Measurements from ENCODE around the gene KIF4A. TPM values are rescaled to one million over a fixed set of nuclear protein-coding genes. Genes with fewer than 3 reads are reported as not detected.

The KIF4A gene
- total RNA-seq, 4 donors from 2014 or later, result under 0.01 to 11.1 TPM; not detected in 2

DNA sequence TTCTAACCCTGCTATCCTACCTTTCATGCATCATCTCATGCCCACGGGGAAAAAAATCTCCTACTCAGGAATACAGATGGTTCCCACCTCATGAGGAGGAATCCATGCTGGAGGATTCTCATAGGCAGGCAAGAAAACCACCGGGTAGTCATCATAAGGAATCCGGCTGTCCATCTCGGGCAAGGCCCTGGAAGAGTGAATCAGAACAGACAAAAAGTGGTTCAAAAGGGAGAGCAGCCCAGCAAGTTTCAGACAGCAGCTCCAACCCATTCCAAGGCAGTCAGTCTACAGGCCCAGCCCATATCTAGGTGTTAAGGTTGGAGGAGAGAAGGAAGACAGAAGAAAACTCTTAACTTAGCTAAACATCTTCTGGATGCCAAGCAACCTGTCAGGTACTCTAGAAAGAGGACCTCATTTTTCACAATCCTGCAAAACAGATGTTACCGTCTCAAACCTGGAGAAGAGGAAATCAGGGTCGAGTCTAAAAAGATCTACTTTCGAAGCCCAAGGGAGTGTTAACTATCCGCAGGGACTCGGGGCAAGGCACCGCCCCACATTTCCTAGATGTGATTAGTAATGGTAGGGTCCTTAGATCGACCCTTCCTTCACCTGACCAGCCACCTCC lies 624 bp upstream of the KIF4A start:
- Histone ChIP-seq H3K36me3 (no peaks in the 10 kb centered on the region), H3K27me3 (no peaks in the 10 kb centered on the region), H3K27ac (peak overlapping the region; percentile 62 to 67), H3K9me3 (no peaks in the 10 kb centered on the region), H3K4me1 (no peaks in the 10 kb centered on the region), H3K4me3 (peak overlapping the region; percentile 35 to 41)
- DNase-seq, result no peak
- TF ChIP-seq POLR2A (IDR thresholded peaks at IDR 0.05), result no peak
- no peak for TF ChIP-seq CTCF (IDR thresholded peaks at IDR 0.05)
- intact Hi-C loops (cut with DNase I; ENCODE audit: low total_unique reads), result no loop called here

- H3K4me1 ChIP-seq, result no peaks in the 10 kb centered on the region
- no peaks in the 10 kb centered on the region for H3K27me3 ChIP-seq
- intact Hi-C loops (cut with DNase I; ENCODE audit: low total_unique reads), result no loop called here
- H3K36me3 ChIP-seq, result no peaks in the 10 kb centered on the region
- DNase-seq, result no peak
- TF ChIP-seq CTCF (IDR thresholded peaks at IDR 0.05) (no peak), POLR2A (IDR thresholded peaks at IDR 0.05) (no peak)
- no peak overlapping the region for H3K27ac ChIP-seq
- no peak overlapping the region for H3K4me3 ChIP-seq
- no peaks in the 10 kb centered on the region for H3K9me3 ChIP-seq
Measured at GRCh38 chrX:70292788-70293187, 2.9 kb downstream of the KIF4A start.

GRCh38 chrX:70293621-70294020 lies 3.7 kb downstream of the KIF4A start:
- no peak overlapping the region for H3K4me3 ChIP-seq
- intact Hi-C loops (cut with DNase I; ENCODE audit: low total_unique reads), result no loop called here
- H3K27ac ChIP-seq, result no peak overlapping the region

GRCh38 chrX:70301716-70302115 lies 11.8 kb downstream of the KIF4A start:
- intact Hi-C loops (cut with DNase I; ENCODE audit: low total_unique reads), result no loop called here
- no peak for DNase-seq
- H3K4me1 ChIP-seq, result no peaks in the 10 kb centered on the region
- no peaks in the 10 kb centered on the region for H3K9me3 ChIP-seq
- TF ChIP-seq POLR2A (IDR thresholded peaks at IDR 0.05) (no peak), CTCF (IDR thresholded peaks at IDR 0.05) (no peak)
- no peak overlapping the region for H3K4me3 ChIP-seq
- no peaks in the 10 kb centered on the region for H3K27me3 ChIP-seq
- no peak overlapping the region for H3K27ac ChIP-seq
- no peaks in the 10 kb centered on the region for H3K36me3 ChIP-seq

More at GRCh38 chrX:70293621-70294020, 3.7 kb downstream of the KIF4A start:
- no peaks in the 10 kb centered on the region for H3K4me1 ChIP-seq
- no peaks in the 10 kb centered on the region for H3K36me3 ChIP-seq
- DNase-seq, result no peak
- H3K9me3 ChIP-seq, result no peaks in the 10 kb centered on the region
- TF ChIP-seq CTCF (IDR thresholded peaks at IDR 0.05) (no peak), POLR2A (IDR thresholded peaks at IDR 0.05) (no peak)
- H3K27me3 ChIP-seq, result no peaks in the 10 kb centered on the region

DNA sequence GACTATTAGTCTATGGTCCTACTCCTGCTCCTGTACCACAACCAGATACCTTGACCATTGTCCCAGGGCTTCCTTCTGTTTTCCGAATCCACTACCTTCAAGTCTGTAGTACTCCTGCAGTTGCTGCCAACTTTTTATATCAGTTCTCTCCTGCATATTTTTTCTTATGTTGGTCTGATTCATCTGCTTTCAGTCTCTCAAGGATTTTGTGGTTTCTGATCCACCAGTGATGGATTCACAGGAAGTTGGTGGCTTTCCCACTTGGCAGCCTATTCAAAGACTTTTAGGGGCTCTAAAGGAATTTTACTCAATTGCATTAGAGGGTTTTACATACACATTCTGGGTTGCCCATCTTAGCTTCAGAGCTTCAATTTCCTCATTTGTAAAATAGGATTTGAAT lies 23.6 kb downstream of the KIF4A start:
- no peak for DNase-seq
- H3K27ac ChIP-seq, result no peak overlapping the region
- H3K9me3 ChIP-seq, result no peaks in the 10 kb centered on the region
- intact Hi-C loops (cut with DNase I; ENCODE audit: low total_unique reads), result no loop called here
- H3K36me3 ChIP-seq, result no peaks in the 10 kb centered on the region
- H3K4me3 ChIP-seq, result no peak overlapping the region
- H3K27me3 ChIP-seq, result no peaks in the 10 kb centered on the region
- no peaks in the 10 kb centered on the region for H3K4me1 ChIP-seq
- TF ChIP-seq POLR2A (IDR thresholded peaks at IDR 0.05) (no peak), CTCF (IDR thresholded peaks at IDR 0.05) (no peak)

Data from uterus (tissue), 4 donors.